ENCODE data around the gene PIK3C3.
"Not testable (repeated sequence)": the region's sequence is repeated elsewhere in the genome, so short reads cannot be mapped to it uniquely, and the experiment has no call there.

The PIK3C3 gene

DNA sequence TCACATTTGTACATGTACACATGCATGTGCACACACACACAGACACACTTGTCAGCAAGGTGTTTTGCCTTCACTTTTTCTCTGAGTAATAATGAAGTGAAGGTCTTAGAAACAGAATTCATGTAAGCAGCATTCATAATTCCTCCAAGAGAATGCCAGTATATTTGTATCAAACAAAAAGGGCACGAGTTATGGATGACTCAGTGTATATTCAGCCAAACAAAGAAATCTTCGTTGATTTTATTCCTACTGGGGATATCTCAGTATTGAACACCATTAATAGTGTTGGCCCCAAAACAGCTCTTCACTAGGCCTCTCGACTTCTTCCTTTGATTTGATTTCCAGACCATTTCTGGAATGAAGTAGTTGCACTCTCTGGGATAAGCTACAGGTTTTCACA, 125.3 kb downstream of the PIK3C3 start:
- DNase-seq: no peak

GRCh38 chr18:42082415-42083234, 127.6 kb downstream of the PIK3C3 start:
- no peak for DNase-seq

DNA sequence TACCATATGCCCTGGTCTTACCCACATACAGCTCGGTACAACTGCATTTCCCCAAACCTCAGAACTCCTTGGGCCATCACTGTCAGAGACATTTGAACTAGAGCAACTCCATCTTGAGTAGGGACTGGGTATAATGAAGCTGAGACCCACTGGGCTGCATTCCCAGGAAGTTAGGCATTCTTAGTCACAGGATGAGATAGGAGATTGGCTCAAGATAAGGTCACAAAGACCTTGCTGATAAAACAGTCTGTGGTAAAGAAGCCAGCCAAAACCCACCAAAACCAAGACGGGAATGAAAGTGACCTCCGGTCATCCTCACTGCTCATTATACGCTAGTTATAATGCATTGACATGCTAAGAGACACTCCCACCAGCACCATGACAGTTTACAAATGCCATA, 131.3 kb downstream of the PIK3C3 start:
- DNase-seq: no peak

- DNase-seq: no peak
Observed at GRCh38 chr18:42087235-42087634, 132.2 kb downstream of the PIK3C3 start.

- no peak for DNase-seq
Observed at GRCh38 chr18:42087876-42088275, 132.8 kb downstream of the PIK3C3 start.

GRCh38 chr18:42092848-42093247, 137.8 kb downstream of the PIK3C3 start:
- DNase-seq: no peak

- no peak for DNase-seq
Observed at GRCh38 chr18:42094875-42095274, 139.8 kb downstream of the PIK3C3 start.

DNA sequence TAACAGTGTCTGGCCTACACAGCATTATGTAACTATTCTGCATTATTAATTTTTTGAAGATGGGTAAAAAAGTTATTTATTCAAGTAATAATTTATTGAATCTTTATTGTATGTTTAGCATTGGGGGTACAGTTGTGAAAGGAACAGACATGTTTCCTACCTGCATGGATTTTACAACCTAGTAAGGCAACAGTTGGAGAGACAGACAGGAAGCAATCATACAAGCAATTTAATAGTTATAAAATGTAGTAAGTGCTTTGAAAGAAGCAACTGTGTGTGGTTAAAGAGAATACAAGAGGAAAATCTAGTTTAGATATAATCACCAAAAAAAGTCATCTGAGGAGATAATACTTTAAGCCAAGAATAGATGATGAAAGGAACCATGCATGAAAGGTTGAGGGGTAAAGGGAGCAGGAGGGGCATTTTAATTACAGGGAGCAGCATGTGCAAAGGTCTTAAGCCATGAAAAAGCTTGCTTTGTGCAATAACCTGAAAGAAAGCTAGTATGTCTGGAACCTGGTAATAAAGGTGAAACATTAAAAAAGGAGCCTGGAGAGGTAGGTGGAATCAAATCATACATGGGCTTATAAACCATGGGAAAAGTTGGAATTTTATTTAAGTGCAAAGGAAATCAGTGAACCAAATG, 140.8 kb downstream of the PIK3C3 start:
- no peak for DNase-seq

GRCh38 chr18:42100248-42100647, 145.2 kb downstream of the PIK3C3 start:
- no peak for DNase-seq

DNA sequence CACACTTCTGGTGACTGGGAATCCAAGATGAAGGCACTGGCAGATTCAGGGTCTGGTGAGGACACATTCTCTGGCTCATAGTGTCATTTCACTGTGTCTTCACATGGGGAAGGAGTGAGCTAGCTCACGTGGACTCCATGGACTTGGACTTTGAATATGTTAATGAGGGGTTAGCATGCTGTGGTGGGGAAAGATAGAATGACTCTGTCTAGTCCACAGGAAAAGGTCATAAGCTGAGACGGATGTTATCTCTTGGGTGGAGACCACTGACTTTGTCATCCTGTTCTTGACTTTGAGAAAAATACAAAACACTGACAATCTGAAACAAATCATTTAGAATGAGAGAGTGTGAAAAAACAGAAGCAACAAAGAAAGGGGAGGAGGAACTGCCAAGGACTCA, 145.9 kb downstream of the PIK3C3 start:
- no peak for DNase-seq

GRCh38 chr18:42105394-42105793, 150.4 kb downstream of the PIK3C3 start:
- DNase-seq: no peak

DNA sequence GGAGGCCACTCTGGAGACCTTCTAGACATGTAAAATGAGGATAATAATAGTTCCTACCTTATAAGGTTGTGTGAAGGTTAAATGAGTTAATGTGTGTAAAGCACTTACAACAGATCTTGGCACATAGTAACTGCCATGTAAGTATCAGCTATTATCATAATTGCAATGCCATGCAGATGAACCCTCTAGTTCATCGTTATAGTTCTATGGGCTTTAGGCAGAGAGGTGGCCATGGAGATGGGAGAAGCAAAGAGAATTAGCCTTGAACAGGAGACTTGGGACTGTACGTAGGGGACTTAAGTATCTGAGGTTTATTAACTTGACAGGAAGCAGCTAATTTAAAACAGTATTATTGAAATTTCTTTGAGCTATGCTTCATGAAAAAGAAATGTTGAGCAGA, 151.8 kb downstream of the PIK3C3 start:
- DNase-seq: no peak

DNA sequence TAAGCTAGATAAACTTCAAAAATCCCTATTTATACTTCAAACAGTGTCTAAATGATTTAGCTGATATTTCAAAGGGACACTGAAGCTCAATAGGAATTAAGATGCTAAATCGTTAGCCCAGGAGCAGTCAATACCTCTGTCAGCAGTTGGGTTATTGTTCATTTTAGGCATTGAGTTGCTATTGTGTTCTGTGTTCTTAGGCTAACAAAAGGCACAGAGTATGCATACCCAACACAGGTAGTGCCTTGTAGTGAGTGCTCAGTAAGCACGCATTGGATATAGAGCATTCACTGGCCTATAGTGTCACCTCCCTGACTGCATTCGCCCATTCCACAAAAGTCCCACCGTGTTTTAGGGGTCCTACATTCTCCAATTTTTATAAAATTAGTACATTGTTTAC, 152.3 kb downstream of the PIK3C3 start:
- no peak for DNase-seq

GRCh38 chr18:42107691-42108450, 152.8 kb downstream of the PIK3C3 start:
- DNase-seq: no peak

- not testable (repeated sequence) for DNase-seq
Observed at GRCh38 chr18:42112147-42112546, 157.1 kb downstream of the PIK3C3 start.

GRCh38 chr18:42112657-42113420, 157.8 kb downstream of the PIK3C3 start:
- no peak for DNase-seq

DNA sequence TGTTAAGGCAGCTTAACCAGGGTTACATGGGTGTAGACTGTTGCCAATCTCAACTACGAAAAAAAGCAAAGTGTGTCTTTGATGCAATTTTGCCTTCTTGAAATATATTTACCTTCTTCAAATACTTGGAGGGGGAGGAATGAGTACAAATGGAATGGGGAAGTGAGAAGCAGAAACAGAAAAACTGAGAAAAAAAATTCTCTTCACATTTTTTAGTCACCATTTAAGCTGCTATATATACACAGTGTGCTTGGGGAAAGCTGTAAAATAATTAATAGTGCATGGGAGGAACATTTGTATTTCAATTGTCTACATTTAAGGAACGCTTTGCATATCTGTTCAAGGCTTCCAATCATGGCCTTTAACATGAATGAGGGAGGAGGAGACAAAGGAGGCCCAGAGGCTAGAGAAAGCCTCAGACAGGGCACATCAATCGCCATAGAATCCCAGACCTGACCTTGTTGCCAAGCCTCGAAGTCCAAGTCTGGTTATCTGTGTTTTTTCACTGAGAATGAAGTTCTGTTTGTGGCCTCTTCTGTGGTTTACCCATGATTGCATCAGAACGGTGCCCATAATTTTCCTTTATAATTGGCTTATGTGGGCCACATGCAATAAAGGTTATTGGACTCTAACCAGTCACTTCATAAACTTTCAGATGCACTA, 158.6 kb downstream of the PIK3C3 start:
- no peak for DNase-seq

GRCh38 chr18:42114310-42114943, 159.4 kb downstream of the PIK3C3 start:
- DNase-seq: peak; percentile 32

DNA sequence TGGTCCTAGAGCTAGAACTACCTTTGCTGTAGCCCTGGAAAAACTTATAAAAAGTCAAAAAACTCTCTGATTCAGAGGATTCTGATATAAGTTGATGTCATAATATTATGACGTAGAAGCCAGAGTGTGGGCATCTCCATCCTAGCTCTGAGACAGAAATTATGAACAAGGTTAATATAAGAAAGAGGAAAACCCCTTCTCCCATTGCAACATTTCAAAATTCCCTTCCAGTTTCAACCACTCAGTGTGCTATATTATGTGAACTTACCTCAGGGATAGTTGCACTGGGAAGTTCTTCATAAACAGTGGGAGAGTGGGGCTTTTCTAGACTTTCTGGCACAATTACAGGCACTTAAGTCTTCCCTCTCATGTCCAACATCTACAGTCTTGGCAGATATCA, 171.6 kb downstream of the PIK3C3 start:
- DNase-seq: no peak

DNA sequence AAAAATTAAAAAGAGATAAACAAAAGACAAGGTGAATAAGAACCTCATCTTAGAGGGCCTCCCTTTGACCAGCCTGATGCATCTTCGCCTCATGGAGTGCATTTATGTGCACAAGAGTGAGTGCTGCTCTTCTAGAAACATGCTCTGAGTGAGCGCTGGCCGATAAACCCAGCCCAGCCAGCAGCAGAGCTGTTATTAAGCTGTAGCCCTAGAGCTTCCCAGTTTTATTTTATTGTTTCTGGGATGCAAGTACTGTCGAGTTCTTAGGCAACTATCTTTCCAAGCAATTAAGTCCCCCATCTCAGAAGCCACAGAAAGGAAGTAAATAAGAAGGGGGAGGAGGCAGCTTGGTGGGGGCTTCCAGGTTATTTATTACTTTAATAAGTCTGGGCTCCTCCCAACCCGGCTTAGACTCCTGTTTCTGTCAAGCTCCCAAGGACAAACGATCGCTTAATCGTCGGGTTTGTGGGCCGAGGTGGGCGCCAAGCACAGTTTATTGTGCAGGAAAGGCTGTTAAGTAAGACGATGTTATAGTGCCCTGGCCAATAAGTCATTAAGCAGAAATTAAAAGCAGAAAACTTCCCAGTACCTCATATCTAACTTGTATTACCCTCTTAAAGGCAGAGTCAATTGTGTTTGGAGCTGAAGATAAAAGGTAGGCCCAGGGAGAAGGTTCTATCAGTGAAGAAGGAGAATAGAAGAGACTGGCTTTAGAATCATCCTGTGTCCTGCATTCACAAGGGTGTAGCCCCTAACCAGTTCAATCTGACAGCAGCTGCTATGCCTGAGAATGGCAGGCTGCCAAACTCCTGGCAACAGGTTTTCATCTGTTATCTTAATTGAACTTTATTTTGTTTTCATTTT, 176.3 kb downstream of the PIK3C3 start:
- no peak for DNase-seq

DNA sequence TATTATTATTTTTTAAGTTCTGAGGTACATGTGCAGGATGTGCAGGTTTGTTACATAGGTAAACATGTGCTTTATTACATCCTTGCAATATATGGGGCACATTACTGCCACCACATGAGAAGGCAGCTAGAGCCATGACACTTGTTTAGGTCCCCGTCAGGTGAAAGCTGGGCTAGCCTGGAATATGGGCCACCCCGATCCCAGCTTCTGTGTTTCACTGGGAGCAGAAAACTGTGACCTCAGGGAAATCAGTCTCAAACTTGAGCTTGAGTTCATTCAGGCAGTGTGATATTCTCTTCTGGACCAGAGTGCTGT, 176.9 kb downstream of the PIK3C3 start:
- DNase-seq: no peak

Measured in central memory CD4-positive, alpha-beta T cell (primary cell).